Bronchial epithelial cell (primary cell): ENCODE measurements around the gene DZIP1. TPM values are rescaled to one million over a fixed set of nuclear protein-coding genes. Genes with fewer than 3 reads are reported as not detected.

Experiments
- DNase-seq: peaks from one replicate; pipeline ENCODE4 v3.0.0-alpha.2; 2010; ENCODE audit warnings: low read depth
- FAIRE-seq: peaks from 2 replicates; lab custom pipeline; 2011; peaks lifted over from hg19 to GRCh38; lab: Jason Lieb, UNC
- H3K27me3 ChIP-seq: 2 replicates; pipeline ENCODE4 v1.5.1; 2011; ENCODE audit warnings: low read length; ENCODE audit not compliant: control insufficient read depth, insufficient read depth
- H3K36me3 ChIP-seq: 2 replicates; pipeline ENCODE4 v1.5.1; 2011; ENCODE audit warnings: low read length; ENCODE audit not compliant: control insufficient read depth, insufficient read depth
- H3K4me3 ChIP-seq: 2 replicates; pipeline ENCODE4 v1.5.1; 2011; ENCODE audit warnings: mild to moderate bottlenecking, low read depth, low read length, control low read depth
- CTCF ChIP-seq: IDR thresholded peaks from 2 replicates; pipeline ENCODE4 v1.5.1; 2011; ENCODE audit warnings: mild to moderate bottlenecking, moderate library complexity, low read length, control low read depth, inconsistent platforms; ENCODE audit not compliant: insufficient read depth, severe bottlenecking
- total RNA-seq: library from RNA; depleted of rRNA; stranded (reverse); fragments of >200 nt; gene quantifications from 2 replicates; pipeline ENCODE4 v1.2.1, GENCODE V29; 2014

Gene DZIP1
- total RNA-seq, 1 donor from 2014 or later = 0.79 TPM

GRCh38 chr13:95596701-95597100 lies 47.8 kb downstream of the DZIP1 start:
- no peak overlapping the region for H3K4me3 ChIP-seq
- no peak for TF ChIP-seq CTCF
- no peaks in the 10 kb centered on the region for H3K36me3 ChIP-seq
- no peaks in the 10 kb centered on the region for H3K27me3 ChIP-seq
- DNase-seq (no peak), FAIRE-seq (no peak)

DNA sequence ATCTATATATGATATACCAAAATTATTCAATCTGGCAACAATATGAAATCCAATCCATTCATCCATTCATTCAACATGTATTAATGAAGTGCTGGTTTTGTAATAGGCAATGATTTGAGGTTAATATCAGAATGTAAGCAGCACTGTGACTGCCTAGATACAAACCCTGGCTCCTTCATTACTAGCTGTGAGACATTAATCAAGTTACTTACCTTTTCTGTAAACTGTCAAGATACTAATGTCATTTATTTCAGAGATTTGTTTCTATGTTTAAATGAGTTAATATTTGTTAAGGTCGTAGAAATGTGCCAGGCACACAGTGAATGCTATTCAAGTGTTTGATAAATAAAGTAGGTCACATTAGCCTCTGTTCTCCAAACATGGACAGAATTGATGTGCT lies 51.0 kb downstream of the DZIP1 start:
- H3K27me3 ChIP-seq = no peaks in the 10 kb centered on the region
- no peak for DNase-seq
- no peaks in the 10 kb centered on the region for H3K36me3 ChIP-seq
- TF ChIP-seq CTCF = no peak
- FAIRE-seq = no peak
- no peak overlapping the region for H3K4me3 ChIP-seq

- H3K27me3 ChIP-seq = no peaks in the 10 kb centered on the region
- no peaks in the 10 kb centered on the region for H3K36me3 ChIP-seq
- no peak overlapping the region for H3K4me3 ChIP-seq
- DNase-seq = peak; percentile 85
- TF ChIP-seq CTCF = no peak
- no peak for FAIRE-seq
These were observed 55.8 kb downstream of the DZIP1 start for GRCh38 chr13:95588721-95589120.

DNA sequence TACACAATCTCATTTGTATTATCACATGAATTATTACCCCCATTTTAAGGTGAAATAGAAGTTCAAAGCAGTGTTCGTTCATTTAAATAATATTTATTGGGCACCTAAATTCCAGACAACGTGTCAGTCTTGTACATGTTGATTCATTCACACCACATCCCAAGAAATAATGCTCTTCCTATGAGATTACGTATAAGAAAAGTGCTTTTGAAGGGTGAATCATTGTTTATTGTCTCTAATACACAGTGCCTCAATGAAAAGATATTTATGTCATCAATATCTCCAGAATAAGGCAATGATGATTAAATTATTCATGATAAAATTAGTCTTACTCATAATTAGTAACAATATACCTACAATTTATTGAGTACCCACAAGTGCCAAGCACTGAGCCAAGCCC lies 56.4 kb downstream of the DZIP1 start:
- H3K36me3 ChIP-seq = no peaks in the 10 kb centered on the region
- FAIRE-seq (no peak), DNase-seq (peak; percentile 94)
- H3K4me3 ChIP-seq = no peak overlapping the region
- no peak for TF ChIP-seq CTCF
- H3K27me3 ChIP-seq = no peaks in the 10 kb centered on the region

GRCh38 chr13:95585867-95586266 lies 58.6 kb downstream of the DZIP1 start:
- TF ChIP-seq CTCF = no peak
- FAIRE-seq (no peak), DNase-seq (no peak)
- Histone ChIP-seq H3K4me3 (no peak overlapping the region), H3K27me3 (no peaks in the 10 kb centered on the region), H3K36me3 (no peaks in the 10 kb centered on the region)

- Histone ChIP-seq H3K27me3 (no peaks in the 10 kb centered on the region), H3K4me3 (no peak overlapping the region), H3K36me3 (no peaks in the 10 kb centered on the region)
- DNase-seq = no peak
- FAIRE-seq = no peak
- TF ChIP-seq CTCF = no peak
These were observed 65.2 kb downstream of the DZIP1 start for GRCh38 chr13:95579303-95579702.
